ENCODE measurements around the gene PTPRM. TPM values are rescaled to one million over a fixed set of nuclear protein-coding genes. Genes with fewer than 3 reads are reported as not detected.

PTPRM gene
- total and polyA plus RNA-seq, 7 donors = 3.9 to 151 (median 62.8) TPM

GRCh38 chr18:8348051-8348720, 781.1 kb downstream of the PTPRM start:
- no peak overlapping the region for H3K27ac ChIP-seq
- H3K36me3 ChIP-seq = peaks cover 0 to 6% (median 0%) of the 10 kb centered on the region in 4 donors
- TF ChIP-seq POLR2A (IDR thresholded peaks at IDR 0.05) = no peak
- TF ChIP-seq, protein P1, sequence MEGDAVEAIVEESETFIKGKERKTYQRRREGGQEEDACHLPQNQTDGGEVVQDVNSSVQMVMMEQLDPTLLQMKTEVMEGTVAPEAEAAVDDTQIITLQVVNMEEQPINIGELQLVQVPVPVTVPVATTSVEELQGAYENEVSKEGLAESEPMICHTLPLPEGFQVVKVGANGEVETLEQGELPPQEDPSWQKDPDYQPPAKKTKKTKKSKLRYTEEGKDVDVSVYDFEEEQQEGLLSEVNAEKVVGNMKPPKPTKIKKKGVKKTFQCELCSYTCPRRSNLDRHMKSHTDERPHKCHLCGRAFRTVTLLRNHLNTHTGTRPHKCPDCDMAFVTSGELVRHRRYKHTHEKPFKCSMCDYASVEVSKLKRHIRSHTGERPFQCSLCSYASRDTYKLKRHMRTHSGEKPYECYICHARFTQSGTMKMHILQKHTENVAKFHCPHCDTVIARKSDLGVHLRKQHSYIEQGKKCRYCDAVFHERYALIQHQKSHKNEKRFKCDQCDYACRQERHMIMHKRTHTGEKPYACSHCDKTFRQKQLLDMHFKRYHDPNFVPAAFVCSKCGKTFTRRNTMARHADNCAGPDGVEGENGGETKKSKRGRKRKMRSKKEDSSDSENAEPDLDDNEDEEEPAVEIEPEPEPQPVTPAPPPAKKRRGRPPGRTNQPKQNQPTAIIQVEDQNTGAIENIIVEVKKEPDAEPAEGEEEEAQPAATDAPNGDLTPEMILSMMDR (IDR thresholded peaks at IDR 0.05) = no peak
- TF ChIP-seq EP300 (IDR thresholded peaks at IDR 0.05) = no peak
- no peak for TF ChIP-seq POLR2AphosphoS5 (IDR thresholded peaks at IDR 0.05)
- no peak for DNase-seq
- H3K27me3 ChIP-seq = no peaks in the 10 kb centered on the region
- no peak overlapping the region for H3K4me3 ChIP-seq
- no peaks in the 10 kb centered on the region for H3K4me1 ChIP-seq
- intact Hi-C loops (cut with DNase I) = no loop called here
- no peaks in the 10 kb centered on the region for H3K9me3 ChIP-seq
- WGBS, 2 donors = 92 to 94% methylated on average over 17 of the region's 17 CpGs

DNA sequence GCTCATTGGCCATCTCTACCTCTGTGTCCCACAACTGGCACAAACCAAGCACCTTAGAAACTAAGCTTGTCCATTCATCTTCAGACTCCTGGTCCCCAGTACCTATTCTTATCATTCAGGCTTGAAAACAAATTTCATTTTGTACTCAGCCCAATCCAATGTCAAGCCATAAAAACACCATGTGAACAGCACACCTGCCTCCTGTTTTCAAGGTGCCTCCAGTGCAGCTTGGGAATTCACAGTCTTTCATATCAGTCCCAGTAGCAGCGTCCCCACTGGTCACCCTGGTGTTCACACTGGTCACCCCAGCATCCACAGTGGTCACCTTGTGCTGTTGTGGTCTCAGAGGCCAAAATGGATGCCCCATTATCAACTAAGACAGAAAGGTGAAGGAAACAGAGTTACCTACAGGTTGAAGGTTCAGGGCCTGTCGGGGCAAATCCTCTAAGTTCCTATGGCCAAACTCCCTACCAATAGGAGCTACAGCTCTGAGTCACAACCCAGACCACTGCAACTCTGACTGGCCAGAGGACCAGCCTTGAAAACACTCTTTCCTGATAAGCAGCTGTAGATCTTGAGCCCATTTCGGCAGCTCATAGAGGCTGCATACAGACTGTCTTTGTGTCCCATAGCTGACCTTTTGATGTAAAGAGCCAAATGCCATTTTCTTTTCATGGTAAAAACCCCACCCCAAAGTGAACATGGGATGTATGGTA, 782.6 kb downstream of the PTPRM start:
- H3K27me3 ChIP-seq = no peaks in the 10 kb centered on the region
- TF ChIP-seq POLR2A (IDR thresholded peaks at IDR 0.05) (no peak), POLR2AphosphoS5 (IDR thresholded peaks at IDR 0.05) (no peak), EP300 (IDR thresholded peaks at IDR 0.05) (no peak)
- TF ChIP-seq, protein P1 (IDR thresholded peaks at IDR 0.05) = no peak
- H3K4me1 ChIP-seq = no peaks in the 10 kb centered on the region
- H3K4me3 ChIP-seq = no peak overlapping the region
- 80 to 89% methylated on average over 3 of the region's 3 CpGs for WGBS, 2 donors
- no peak for DNase-seq
- H3K9me3 ChIP-seq = no peaks in the 10 kb centered on the region
- H3K36me3 ChIP-seq = peaks cover 0 to 6% (median 0%) of the 10 kb centered on the region in 4 donors
- intact Hi-C loops (cut with DNase I) = no loop called here
- H3K27ac ChIP-seq = no peak overlapping the region

- DNase-seq = no peak
- no peaks in the 10 kb centered on the region for H3K9me3 ChIP-seq
- intact Hi-C loops (cut with DNase I) = no loop called here
- H3K27me3 ChIP-seq = no peaks in the 10 kb centered on the region
- 71 to 84% methylated on average over 5 of the region's 5 CpGs for WGBS, 2 donors
- no peaks in the 10 kb centered on the region for H3K4me1 ChIP-seq
- TF ChIP-seq EP300 (IDR thresholded peaks at IDR 0.05) = no peak
- TF ChIP-seq POLR2A (IDR thresholded peaks at IDR 0.05) = no peak
- TF ChIP-seq, protein P1 (IDR thresholded peaks at IDR 0.05) = no peak
- no peak for TF ChIP-seq POLR2AphosphoS5 (IDR thresholded peaks at IDR 0.05)
- H3K36me3 ChIP-seq = peaks cover 0 to 6% (median 0%) of the 10 kb centered on the region in 4 donors
- no peak overlapping the region for H3K27ac ChIP-seq
- H3K4me3 ChIP-seq = no peak overlapping the region
Observed at GRCh38 chr18:8350628-8351027, 783.5 kb downstream of the PTPRM start.

DNA sequence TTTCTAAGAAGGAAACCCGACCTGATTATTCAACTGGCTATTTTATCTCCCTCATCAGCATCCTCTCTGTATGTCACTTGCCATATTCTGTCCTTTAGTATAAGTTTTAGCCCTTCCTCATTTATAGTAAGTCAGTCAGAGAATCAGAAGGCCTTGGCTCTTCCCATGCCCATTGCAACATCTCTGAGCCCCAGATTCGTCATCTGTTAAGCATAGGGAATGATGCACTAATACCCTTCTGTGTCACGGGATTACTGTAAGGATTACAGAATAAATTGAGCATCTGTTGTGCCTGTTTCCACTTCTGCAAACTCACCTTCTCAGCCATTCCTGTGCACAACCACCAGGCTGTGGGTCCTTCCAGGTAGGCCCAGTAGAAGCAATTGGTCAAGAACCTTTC, 784.0 kb downstream of the PTPRM start:
- Histone ChIP-seq H3K9me3 (no peaks in the 10 kb centered on the region), H3K27me3 (no peaks in the 10 kb centered on the region), H3K27ac (no peak overlapping the region), H3K4me1 (no peaks in the 10 kb centered on the region), H3K4me3 (no peak overlapping the region), H3K36me3 (peaks cover 0 to under 1% (median 0%) of the 10 kb centered on the region in 4 donors)
- DNase-seq = no peak
- WGBS, 2 donors = 81 to 84% methylated on average over 3 of the region's 3 CpGs
- intact Hi-C loops (cut with DNase I) = no loop called here
- TF ChIP-seq, protein P1 (IDR thresholded peaks at IDR 0.05) = no peak
- TF ChIP-seq EP300 (IDR thresholded peaks at IDR 0.05) = no peak
- TF ChIP-seq POLR2A (IDR thresholded peaks at IDR 0.05) = no peak
- TF ChIP-seq POLR2AphosphoS5 (IDR thresholded peaks at IDR 0.05) = no peak

All from sigmoid colon (tissue), 7 donors.